Fibroblast of villous mesenchyme (primary cell): ENCODE results near the gene REEP2. TPM values are rescaled to one million over a fixed set of nuclear protein-coding genes. Genes with fewer than 3 reads are reported as not detected.
A peak's percentile ranks its signal among the peaks of the same experiment; 100 is the strongest.

Experiments used
- DNase-seq: peaks from one replicate; pipeline ENCODE4 v3.0.0-alpha.2; 2010; ENCODE audit warnings: low read depth
- H3K4me3 ChIP-seq: 2 replicates; pipeline ENCODE4 v1.5.1; 2011; ENCODE audit warnings: low read depth, mild to moderate bottlenecking, low read length
- CTCF ChIP-seq: IDR thresholded peaks from 2 replicates; pipeline ENCODE4 v1.5.1; 2012; ENCODE audit warnings: low read depth, mild to moderate bottlenecking, low read length; ENCODE audit not compliant: insufficient read depth
- total RNA-seq: library from RNA; depleted of rRNA; stranded (reverse); fragments of >200 nt; gene quantifications from 2 replicates; pipeline ENCODE4 v1.2.3, GENCODE V29; 2012

The REEP2 gene
- total RNA-seq, 1 donor = 13.0 TPM

GRCh38 chr5:138449501-138450239, 10.8 kb downstream of the REEP2 start:
- peak; percentile 80 for DNase-seq
- H3K4me3 ChIP-seq = no peak overlapping the region
- TF ChIP-seq CTCF = peak; percentile 95

GRCh38 chr5:138450971-138451370, 12.1 kb downstream of the REEP2 start:
- no peak for TF ChIP-seq CTCF
- no peak for DNase-seq
- no peak overlapping the region for H3K4me3 ChIP-seq

- DNase-seq = no peak
- no peak overlapping the region for H3K4me3 ChIP-seq
- no peak for TF ChIP-seq CTCF
Observed at GRCh38 chr5:138452720-138453119, 13.9 kb downstream of the REEP2 start.

- DNase-seq = no peak
- no peak for TF ChIP-seq CTCF
- no peak overlapping the region for H3K4me3 ChIP-seq
Observed at GRCh38 chr5:138453590-138453989, 14.7 kb downstream of the REEP2 start.

GRCh38 chr5:138454121-138454520, 15.3 kb downstream of the REEP2 start:
- no peak for TF ChIP-seq CTCF
- no peak for DNase-seq

GRCh38 chr5:138455232-138455930, 16.5 kb downstream of the REEP2 start:
- DNase-seq = no peak
- no peak overlapping the region for H3K4me3 ChIP-seq
- TF ChIP-seq CTCF = no peak

More at GRCh38 chr5:138454121-138454520, 15.3 kb downstream of the REEP2 start:
- no peak overlapping the region for H3K4me3 ChIP-seq
